Upper lobe of right lung (tissue), 1 donor: ENCODE measurements around the gene PTPRN2. TPM values are rescaled to one million over a fixed set of nuclear protein-coding genes. Genes with fewer than 3 reads are reported as not detected.

Experiments used
- ATAC-seq: fragments of 200-7000 bp; cut with Tn5 transposase; one replicate; pipeline ENCODE4 v1.9.1; 2020; ENCODE audit warnings: mild to moderate bottlenecking, moderate library complexity
- DNase-seq: peaks from one replicate; pipeline ENCODE4 v3.0.0-alpha.2; 2020
- H3K27ac ChIP-seq: fragments of 200-600 bp; one replicate; pipeline ENCODE4 v1.8.0; 2022
- H3K27me3 ChIP-seq: fragments of 200-600 bp; one replicate; pipeline ENCODE4 v1.8.0; 2022; ENCODE audit warnings: mild to moderate bottlenecking
- H3K36me3 ChIP-seq: fragments of 200-600 bp; one replicate; pipeline ENCODE4 v1.8.0; 2022
- H3K4me1 ChIP-seq: fragments of 200-600 bp; one replicate; pipeline ENCODE4 v1.8.0; 2022
- H3K4me3 ChIP-seq: fragments of 200-600 bp; one replicate; pipeline ENCODE4 v1.8.0; 2022; ENCODE audit warnings: mild to moderate bottlenecking
- H3K9me3 ChIP-seq: fragments of 200-600 bp; one replicate; pipeline ENCODE4 v1.8.0; 2022
- intact Hi-C: fragments of 100-400 bp; cut with DNase I; formaldehyde crosslinking; loops from one replicate; pipeline ENCODE4 v1.11.0; 2022
- total RNA-seq: library from RNA; stranded (reverse); fragmentation: NEBNext Ultra II Directional; extraction: Animal tissue kit (Norgen Biotek cat#: 25700); gene quantifications from one replicate; pipeline ENCODE4 v1.2.1, GENCODE V29; 2021
- TF ChIP-seq, protein P1 (sequence below): fragments of 200-600 bp; IDR thresholded peaks from one replicate; pipeline ENCODE4 v1.8.0; 2022; ENCODE audit warnings: antibody characterized with exemption
- donor health status: DM: no; HTN: yes; CAD: no; lungs with severe emphysema.

Gene PTPRN2
- total RNA-seq, 1 donor from 2014 or later: 4.9 TPM

DNA sequence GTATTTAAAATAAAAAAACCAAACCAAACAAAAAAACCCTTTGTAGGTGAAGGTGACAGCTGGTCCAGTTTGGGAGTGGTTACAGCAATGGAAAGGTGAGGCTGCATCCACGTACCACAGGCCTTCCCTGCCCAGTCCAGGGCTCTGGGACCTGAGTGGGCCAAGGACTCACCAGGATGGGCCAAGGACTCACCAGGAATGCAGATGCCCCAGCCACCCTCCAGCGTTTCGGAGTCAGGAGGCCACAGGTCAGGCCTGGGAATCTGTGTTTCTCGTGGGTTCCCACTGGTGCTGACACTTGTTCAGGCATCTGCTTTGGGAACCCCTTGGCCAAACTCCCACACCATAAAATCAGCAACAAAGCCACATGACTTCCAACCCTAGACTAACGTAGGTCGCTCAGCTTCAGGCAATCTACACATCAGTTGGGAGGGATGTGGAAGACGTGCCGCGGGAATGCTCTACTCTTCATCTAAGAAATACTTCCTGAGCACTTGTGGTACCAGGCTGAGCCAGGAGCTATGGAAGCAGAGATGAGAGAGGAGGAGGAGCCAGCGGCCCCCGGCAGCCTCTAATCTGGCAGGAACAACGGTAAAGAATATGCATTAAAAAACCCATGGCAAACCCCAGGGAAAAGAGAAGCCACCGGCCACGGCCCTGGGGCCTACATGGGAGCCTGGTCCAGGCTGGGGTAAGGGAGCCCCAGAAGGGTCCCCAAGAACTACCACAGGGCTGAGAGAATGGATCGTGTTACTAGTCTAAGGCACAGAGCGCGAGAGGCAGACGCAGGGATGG, 473.4 kb downstream of the PTPRN2 start:
- H3K27me3 ChIP-seq: no peaks in the 10 kb centered on the region
- no peaks in the 10 kb centered on the region for H3K4me1 ChIP-seq
- intact Hi-C loops: no loop called here
- DNase-seq (peak; percentile 36), ATAC-seq (no peak)
- H3K36me3 ChIP-seq: no peaks in the 10 kb centered on the region
- H3K27ac ChIP-seq: no peak overlapping the region
- TF ChIP-seq, protein P1, sequence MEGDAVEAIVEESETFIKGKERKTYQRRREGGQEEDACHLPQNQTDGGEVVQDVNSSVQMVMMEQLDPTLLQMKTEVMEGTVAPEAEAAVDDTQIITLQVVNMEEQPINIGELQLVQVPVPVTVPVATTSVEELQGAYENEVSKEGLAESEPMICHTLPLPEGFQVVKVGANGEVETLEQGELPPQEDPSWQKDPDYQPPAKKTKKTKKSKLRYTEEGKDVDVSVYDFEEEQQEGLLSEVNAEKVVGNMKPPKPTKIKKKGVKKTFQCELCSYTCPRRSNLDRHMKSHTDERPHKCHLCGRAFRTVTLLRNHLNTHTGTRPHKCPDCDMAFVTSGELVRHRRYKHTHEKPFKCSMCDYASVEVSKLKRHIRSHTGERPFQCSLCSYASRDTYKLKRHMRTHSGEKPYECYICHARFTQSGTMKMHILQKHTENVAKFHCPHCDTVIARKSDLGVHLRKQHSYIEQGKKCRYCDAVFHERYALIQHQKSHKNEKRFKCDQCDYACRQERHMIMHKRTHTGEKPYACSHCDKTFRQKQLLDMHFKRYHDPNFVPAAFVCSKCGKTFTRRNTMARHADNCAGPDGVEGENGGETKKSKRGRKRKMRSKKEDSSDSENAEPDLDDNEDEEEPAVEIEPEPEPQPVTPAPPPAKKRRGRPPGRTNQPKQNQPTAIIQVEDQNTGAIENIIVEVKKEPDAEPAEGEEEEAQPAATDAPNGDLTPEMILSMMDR: no peak
- H3K4me3 ChIP-seq: no peak overlapping the region
- peaks cover 27% of the 10 kb centered on the region for H3K9me3 ChIP-seq

DNA sequence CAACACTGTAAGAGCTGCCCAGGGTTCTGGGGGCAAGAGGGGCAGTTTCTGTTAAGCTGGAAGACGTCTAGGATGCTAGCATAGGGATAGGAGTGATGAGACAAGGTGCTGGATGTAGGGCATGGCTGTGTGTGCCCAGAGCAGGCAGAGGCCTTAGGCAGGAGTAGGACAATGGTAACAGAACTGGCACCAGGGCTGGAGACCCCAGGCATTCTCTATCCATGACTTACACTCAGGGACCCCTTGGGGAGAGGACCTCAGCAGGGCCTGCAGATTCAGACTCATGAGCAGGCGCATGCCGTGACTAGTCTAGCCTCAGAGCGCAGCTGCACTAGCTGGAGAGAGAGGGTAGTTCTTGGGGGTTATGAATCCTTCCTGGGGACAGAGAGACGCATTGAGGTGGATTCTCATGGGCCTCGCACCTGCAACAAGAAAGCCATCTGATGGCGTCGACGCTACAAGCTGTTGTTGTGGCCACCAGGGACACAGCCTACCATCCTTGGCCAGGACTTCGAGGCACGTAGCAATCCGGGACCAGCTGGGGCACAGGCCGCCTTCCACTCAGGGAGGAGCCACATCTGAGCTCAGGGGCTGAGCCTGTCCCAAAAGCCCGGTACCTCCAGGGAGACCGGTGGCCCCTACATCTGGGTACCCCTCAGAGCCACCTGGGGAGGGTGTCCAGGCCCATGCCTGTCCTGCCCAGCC, 474.1 kb downstream of the PTPRN2 start:
- intact Hi-C loops: no loop called here
- Histone ChIP-seq H3K27me3 (no peaks in the 10 kb centered on the region), H3K4me1 (no peaks in the 10 kb centered on the region), H3K27ac (no peak overlapping the region), H3K4me3 (no peak overlapping the region), H3K36me3 (no peaks in the 10 kb centered on the region), H3K9me3 (peaks cover 25% of the 10 kb centered on the region)
- TF ChIP-seq, protein P1: no peak
- DNase-seq (no peak), ATAC-seq (no peak)

DNA sequence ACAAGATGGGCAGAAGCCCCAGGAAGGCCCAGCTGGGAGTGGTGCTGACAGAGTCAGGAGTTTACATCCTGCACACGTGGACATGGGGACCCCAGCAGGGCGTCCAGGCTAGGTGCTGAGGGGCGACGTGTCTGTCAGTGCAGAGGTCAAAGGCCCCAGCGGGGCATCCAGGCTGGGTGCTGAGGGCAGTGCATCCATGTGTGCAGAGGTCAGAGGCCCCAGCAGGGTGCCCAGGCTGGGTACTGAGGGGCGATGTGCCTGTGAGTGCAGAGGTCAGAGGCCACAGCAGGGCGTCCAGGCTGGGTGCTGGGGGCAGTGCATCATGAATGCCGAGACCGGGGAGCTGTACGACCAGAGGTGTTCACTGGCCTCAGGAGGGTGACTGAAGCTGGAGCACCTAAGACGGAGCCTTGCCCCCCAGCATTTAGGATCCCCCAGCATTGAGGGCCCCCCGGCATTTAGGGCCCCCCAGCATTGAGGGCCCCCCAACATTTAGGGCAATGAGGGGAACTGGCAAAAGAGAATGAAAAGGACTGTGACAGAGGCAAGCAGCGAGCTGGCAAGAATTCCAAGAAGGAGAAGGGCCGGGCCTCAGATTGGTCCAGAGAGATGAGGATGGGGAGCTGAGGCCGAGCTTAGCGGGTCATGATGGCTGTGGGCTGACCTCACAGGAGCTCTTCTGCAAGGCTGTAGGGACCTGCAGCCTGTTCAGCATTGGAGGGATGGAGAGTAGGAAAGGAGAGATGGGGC, 474.9 kb downstream of the PTPRN2 start:
- intact Hi-C loops: no loop called here
- H3K27ac ChIP-seq: no peak overlapping the region
- no peak for DNase-seq
- TF ChIP-seq, protein P1: no peak
- H3K9me3 ChIP-seq: peaks cover 19% of the 10 kb centered on the region
- no peak for ATAC-seq
- no peak overlapping the region for H3K4me3 ChIP-seq
- H3K36me3 ChIP-seq: no peaks in the 10 kb centered on the region
- H3K4me1 ChIP-seq: no peaks in the 10 kb centered on the region
- H3K27me3 ChIP-seq: no peaks in the 10 kb centered on the region

DNA sequence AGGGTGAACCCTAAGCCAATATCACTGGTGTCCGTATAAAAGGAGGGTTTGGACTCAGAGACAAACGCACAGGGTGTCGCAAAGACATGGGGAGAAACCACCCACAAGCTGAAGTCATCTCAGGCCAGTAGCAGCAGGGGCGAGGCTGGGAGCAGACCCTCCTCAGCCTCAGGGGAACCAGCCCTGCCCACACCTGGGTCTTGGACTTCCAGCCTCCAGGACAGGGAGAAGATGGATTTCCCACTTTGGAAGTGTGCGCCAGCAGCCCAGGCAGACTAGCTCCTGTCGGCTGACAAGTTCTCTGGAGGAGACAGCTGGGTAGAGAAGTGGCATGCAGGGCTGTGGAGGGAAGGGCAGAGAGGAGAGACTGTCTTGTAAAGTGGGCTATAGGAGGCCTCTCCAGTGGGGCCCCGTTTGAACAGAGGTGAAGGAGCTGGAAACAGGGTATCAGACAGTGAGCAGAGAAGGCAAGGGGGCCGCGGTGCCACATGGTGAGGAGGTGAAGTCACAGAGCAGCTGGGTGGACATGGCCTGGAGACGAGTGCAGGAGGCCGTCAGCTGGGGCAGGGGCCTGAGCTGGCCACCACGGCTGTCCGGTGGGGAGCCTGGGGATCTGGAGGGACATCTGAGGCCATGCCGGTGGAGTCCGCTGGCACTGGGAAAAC, 475.6 kb downstream of the PTPRN2 start:
- no peak for ATAC-seq
- Histone ChIP-seq H3K27ac (no peak overlapping the region), H3K4me3 (no peak overlapping the region), H3K36me3 (no peaks in the 10 kb centered on the region), H3K9me3 (peaks cover 12% of the 10 kb centered on the region), H3K27me3 (no peaks in the 10 kb centered on the region), H3K4me1 (no peaks in the 10 kb centered on the region)
- no peak for DNase-seq
- TF ChIP-seq, protein P1: no peak
- intact Hi-C loops: no loop called here

DNA sequence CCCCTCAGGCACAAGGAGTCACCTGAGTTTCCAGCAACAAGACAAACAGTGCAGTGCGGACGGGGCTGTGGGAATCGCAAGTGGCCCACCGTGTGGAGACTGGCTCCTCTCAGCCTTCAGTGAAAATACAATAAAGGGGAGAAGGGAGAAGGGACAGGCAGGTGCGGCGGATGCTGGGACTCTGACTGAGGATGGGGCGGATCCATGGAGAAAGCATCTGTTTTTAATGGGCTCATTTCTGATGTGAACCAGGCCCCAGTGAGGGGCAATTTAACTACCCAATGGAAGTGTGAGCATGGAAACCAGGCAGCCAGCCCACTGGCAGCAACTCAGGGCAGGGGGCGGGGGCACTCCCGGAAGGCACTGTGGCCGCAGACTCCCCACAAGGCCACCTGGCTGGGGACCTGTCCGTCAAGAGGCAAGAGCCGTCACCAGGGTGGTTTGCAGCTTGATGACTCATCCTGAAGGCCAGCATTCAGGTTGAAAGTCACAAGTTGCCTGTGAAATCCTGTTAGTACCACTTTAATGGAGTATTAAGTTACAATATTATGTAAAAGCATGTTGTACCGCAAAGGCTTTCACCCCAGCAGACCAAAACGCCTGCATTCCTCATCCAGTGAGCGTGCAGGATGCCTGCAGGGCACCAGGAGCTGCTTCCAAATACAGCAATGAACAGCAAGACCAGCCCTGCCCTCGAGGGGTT, 476.4 kb downstream of the PTPRN2 start:
- no peaks in the 10 kb centered on the region for H3K36me3 ChIP-seq
- no peaks in the 10 kb centered on the region for H3K4me1 ChIP-seq
- peaks cover 5% of the 10 kb centered on the region for H3K9me3 ChIP-seq
- H3K4me3 ChIP-seq: no peak overlapping the region
- intact Hi-C loops: no loop called here
- no peak for DNase-seq
- TF ChIP-seq, protein P1: no peak
- H3K27me3 ChIP-seq: no peaks in the 10 kb centered on the region
- no peak overlapping the region for H3K27ac ChIP-seq
- ATAC-seq: no peak
